SH-SY5Y (cell line): ENCODE data around the gene PAK4.

ENCODE experiments used
- GATA2 ChIP-seq: IDR thresholded peaks from 2 replicates; pipeline ENCODE4 v1.6.1; 2011; ENCODE audit warnings: mild to moderate bottlenecking, low read depth, low read length
- GATA3 ChIP-seq: IDR thresholded peaks from 2 replicates; pipeline ENCODE4 v1.6.1; 2011; ENCODE audit warnings: low read depth, mild to moderate bottlenecking, low read length, moderate library complexity

GRCh38 chr19:39174558-39175544 lies 49.3 kb downstream of the PAK4 start:
- TF ChIP-seq GATA2 (no peak), GATA3 (no peak)
